Measurements from ENCODE around the gene GRIPAP1. TPM values are rescaled to one million over a fixed set of nuclear protein-coding genes. Genes with fewer than 3 reads are reported as not detected.

Gene GRIPAP1
- total and polyA plus RNA-seq, 5 donors from 2014 or later, result 8.3 to 126 (median 9.3) TPM

DNA sequence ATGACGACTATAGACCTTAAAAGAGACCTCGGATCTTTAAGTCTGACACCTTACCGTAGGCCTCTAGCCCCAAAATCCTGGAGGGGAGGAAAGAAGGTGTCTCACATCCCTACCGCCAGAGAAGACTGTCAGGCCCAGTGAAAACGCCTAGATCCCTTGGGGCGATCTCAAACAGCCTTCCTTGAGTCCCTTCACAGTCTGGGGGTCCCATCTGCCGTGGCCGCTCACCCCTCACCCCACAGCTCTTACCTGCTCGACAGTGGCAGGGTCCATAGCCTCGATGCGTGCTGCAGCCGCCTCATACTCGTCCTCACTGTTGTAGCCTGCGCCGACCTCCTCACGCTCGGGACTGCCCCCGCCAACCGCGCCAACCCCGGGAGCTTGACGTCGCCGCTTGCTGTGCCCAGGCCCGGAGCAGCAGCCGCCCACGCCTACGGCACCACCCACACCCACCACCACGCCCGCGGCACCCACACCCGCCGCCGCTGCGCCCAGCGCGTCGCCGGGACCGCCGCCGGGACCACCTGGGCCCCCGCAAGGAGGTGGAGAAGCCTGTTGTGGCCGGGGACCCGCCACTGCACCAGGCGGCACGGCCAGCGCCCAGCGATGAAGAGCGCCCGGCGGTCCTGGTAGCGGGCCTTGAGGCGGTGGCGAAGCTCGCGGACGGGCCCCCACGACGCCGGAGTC, 45.2 kb downstream of the GRIPAP1 start:
- no peaks in the 10 kb centered on the region for H3K9me3 ChIP-seq (ENCODE audit: control insufficient read depth in 2 of 2, low read length in 2 of 2)
- H3K27ac ChIP-seq (ENCODE audit: insufficient read depth, low read length, poor library complexity, severe bottlenecking), result peak overlapping the region; percentile 99
- Mint-ChIP-seq H3K27ac (peak overlapping the region; percentile 85 to 91 (median 88)), H3K9me3 (no peaks in the 10 kb centered on the region), H3K36me3 (peaks cover 3% of the 10 kb centered on the region), H3K27me3 (peaks cover 18% of the 10 kb centered on the region), H3K4me3 (peak overlapping the region; percentile 84 to 93 (median 88)), H3K4me1 (peaks cover 0 to 59% (median 36%) of the 10 kb centered on the region in 4 donors)
- no peaks in the 10 kb centered on the region for H3K27me3 ChIP-seq (ENCODE audit: control insufficient read depth, insufficient read depth, low read length)
- H3K4me1 ChIP-seq (ENCODE audit: control insufficient read depth, insufficient read depth, low read length, poor library complexity, severe bottlenecking), result peaks cover 55% of the 10 kb centered on the region
- H3K36me3 ChIP-seq (ENCODE audit: control insufficient read depth, insufficient read depth, low read length), result peaks cover 14% of the 10 kb centered on the region
- ATAC-seq (ENCODE audit: low read depth in 2 of 2), result no peak
- peak overlapping the region; percentile 84 for H3K4me3 ChIP-seq (ENCODE audit: low read depth, low read length)
- peak; percentile 37 to 51 (median 46) for DNase-seq

DNA sequence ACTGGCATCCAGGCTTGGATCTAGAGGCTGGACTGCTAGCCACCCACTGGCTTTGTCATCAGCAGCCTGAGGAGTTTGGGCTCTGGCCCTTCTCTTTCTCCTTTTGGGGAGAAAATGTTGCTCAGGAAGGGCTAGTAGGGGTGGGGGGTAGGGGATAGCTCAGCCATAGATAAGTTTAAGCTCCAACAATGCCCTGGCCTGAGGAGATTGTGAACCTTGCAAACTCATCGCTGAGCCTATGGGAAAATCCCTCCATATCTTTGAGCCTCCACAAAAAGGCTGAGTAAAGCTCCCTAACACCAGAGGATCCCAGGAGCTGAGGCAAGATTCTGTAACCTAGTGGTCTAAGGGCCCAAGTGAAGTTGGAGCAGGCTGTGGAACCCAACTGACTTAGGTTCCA, 53.5 kb downstream of the GRIPAP1 start:
- Mint-ChIP-seq H3K4me1 (peaks cover 16 to 65% (median 28%) of the 10 kb centered on the region in 4 donors), H3K9me3 (no peaks in the 10 kb centered on the region), H3K36me3 (peaks cover 7% of the 10 kb centered on the region), H3K4me3 (no peak overlapping the region), H3K27ac (no peak overlapping the region), H3K27me3 (no peaks in the 10 kb centered on the region)
- peaks cover 41% of the 10 kb centered on the region for H3K4me1 ChIP-seq (ENCODE audit: control insufficient read depth, insufficient read depth, low read length, poor library complexity, severe bottlenecking)
- ATAC-seq (ENCODE audit: low read depth in 2 of 2), result no peak
- H3K36me3 ChIP-seq (ENCODE audit: control insufficient read depth, insufficient read depth, low read length), result no peaks in the 10 kb centered on the region
- no peaks in the 10 kb centered on the region for H3K9me3 ChIP-seq (ENCODE audit: control insufficient read depth in 2 of 2, low read length in 2 of 2)
- no peak overlapping the region for H3K27ac ChIP-seq (ENCODE audit: insufficient read depth, low read length, poor library complexity, severe bottlenecking)
- DNase-seq, result no peak
- no peaks in the 10 kb centered on the region for H3K27me3 ChIP-seq (ENCODE audit: control insufficient read depth, insufficient read depth, low read length)
- H3K4me3 ChIP-seq (ENCODE audit: low read depth, low read length), result no peak overlapping the region

DNA sequence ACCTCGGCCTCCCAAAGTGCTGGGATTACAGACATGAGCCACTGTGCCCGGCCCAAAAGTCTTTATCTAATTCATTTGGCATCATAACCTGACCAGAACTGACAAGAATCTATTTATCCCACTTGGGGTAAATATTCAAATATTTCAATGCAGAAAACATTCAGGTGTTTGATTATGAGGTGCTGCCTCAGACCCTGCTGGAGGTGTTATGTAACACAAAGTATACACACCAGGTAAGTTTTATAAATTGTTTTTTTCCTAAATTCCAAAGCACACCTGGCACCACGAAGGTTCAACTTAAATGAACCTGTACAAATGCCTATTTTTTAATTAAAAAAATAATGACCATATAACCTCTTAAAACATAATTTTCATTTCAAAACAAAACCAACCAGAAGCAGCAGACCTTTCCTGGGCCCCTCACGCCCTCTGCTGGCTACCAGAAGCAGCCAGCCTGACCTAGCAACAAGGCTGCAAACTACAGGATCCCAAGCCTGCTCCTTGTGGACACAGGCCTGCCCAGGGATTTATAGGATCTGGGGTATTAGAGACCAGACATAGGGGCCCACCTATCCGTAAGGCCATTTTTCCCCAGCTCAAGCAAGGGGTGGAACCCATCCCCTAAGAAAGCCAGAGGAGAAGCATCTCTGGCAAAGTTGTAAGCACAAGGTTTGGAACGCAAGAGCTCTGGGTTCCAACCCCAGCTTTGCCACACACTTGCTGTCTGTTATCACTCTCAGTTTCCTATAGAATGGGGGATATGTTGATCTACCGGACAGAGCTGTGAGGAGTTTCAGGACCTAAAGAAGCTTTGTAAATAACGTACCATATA, 56.3 kb downstream of the GRIPAP1 start:
- Histone ChIP-seq H3K9me3 (ENCODE audit: control insufficient read depth in 2 of 2, low read length in 2 of 2) (no peaks in the 10 kb centered on the region), H3K27me3 (ENCODE audit: control insufficient read depth, insufficient read depth, low read length) (no peaks in the 10 kb centered on the region), H3K36me3 (ENCODE audit: control insufficient read depth, insufficient read depth, low read length) (no peaks in the 10 kb centered on the region), H3K4me1 (ENCODE audit: control insufficient read depth, insufficient read depth, low read length, poor library complexity, severe bottlenecking) (peaks cover 43% of the 10 kb centered on the region), H3K27ac (ENCODE audit: insufficient read depth, low read length, poor library complexity, severe bottlenecking) (peak overlapping the region; percentile 47), H3K4me3 (ENCODE audit: low read depth, low read length) (peak overlapping the region; percentile 62)
- Mint-ChIP-seq H3K9me3 (no peaks in the 10 kb centered on the region), H3K4me1 (peaks cover 31 to 67% (median 35%) of the 10 kb centered on the region in 4 donors), H3K27me3 (no peaks in the 10 kb centered on the region), H3K27ac (peak overlapping the region; percentile 65 to 86 (median 83)), H3K4me3 (peak overlapping the region; percentile 39 to 75 (median 72)), H3K36me3 (peaks cover 18% of the 10 kb centered on the region)
- DNase-seq (peak; percentile 30 to 74 (median 71)), ATAC-seq (ENCODE audit: low read depth in 2 of 2) (peak; percentile 44 to 45)

DNA sequence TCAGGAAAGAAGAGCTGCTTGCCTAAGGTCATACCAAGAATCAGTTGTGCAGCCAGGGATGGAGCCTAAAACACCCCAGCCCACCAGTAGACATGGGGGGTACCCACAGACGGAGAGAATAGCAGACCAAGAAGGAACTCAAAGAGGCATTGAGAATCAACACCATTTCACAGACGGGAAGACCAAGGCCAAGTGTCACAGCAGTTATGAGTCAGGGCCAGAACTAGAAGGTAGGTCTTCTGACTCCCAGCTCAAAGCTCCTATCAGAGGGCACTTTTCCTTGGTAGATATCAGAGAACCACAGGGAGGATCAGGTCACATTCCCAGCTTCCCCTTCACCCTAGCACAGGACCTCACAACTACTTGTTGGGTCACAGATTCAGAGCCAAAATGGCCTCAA, 59.2 kb downstream of the GRIPAP1 start:
- Histone ChIP-seq H3K9me3 (ENCODE audit: control insufficient read depth in 2 of 2, low read length in 2 of 2) (no peaks in the 10 kb centered on the region), H3K27ac (ENCODE audit: insufficient read depth, low read length, poor library complexity, severe bottlenecking) (peak overlapping the region; percentile 99), H3K27me3 (ENCODE audit: control insufficient read depth, insufficient read depth, low read length) (no peaks in the 10 kb centered on the region), H3K4me3 (ENCODE audit: low read depth, low read length) (peak overlapping the region; percentile 34), H3K4me1 (ENCODE audit: control insufficient read depth, insufficient read depth, low read length, poor library complexity, severe bottlenecking) (peaks cover 71% of the 10 kb centered on the region), H3K36me3 (ENCODE audit: control insufficient read depth, insufficient read depth, low read length) (no peaks in the 10 kb centered on the region)
- no peak for ATAC-seq (ENCODE audit: low read depth in 2 of 2)
- H3K4me3 Mint-ChIP-seq, result peak overlapping the region; percentile 44 to 87 (median 64)
- H3K27me3 Mint-ChIP-seq, result no peaks in the 10 kb centered on the region
- peaks cover 15% of the 10 kb centered on the region for H3K36me3 Mint-ChIP-seq
- DNase-seq, result no peak
- H3K27ac Mint-ChIP-seq, result peak overlapping the region; percentile 91 to 98 (median 98)
- no peaks in the 10 kb centered on the region for H3K9me3 Mint-ChIP-seq
- peaks cover 37 to 86% (median 49%) of the 10 kb centered on the region in 4 donors for H3K4me1 Mint-ChIP-seq

DNA sequence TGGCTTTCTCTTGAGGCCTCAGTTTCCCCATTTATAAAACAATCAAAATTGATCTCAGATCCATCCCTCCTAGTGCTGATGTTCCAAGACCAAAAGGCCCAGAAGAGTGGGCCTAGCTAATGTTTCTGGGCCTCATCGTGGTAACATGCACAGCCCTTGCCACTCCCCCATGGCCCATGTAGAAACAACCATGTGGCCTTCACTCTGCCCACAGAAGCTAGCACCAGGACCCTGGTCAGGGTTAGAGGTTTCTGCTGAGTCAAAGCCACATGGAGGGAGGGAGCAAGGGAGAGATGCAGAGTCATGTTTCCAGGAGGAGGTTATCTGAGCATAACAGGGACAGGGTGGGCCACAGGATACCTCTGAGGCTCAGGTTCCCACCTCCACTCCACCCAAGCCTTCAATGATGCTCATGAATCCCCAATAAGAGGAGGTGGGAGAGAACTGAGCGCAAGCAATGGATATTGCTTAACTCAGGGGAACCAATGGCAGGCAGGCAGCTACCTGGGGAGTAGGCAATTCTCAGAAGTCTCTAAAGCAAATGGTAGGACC, 61.6 kb downstream of the GRIPAP1 start:
- Mint-ChIP-seq H3K4me1 (peaks cover 40 to 92% (median 58%) of the 10 kb centered on the region in 4 donors), H3K9me3 (no peaks in the 10 kb centered on the region), H3K27me3 (no peaks in the 10 kb centered on the region), H3K36me3 (peaks cover 10% of the 10 kb centered on the region), H3K4me3 (peak overlapping the region in 3 of 4 donors; percentile 49 to 88 (median 72)), H3K27ac (peak overlapping the region; percentile 96 to 98 (median 98))
- peak overlapping the region; percentile 65 for H3K4me3 ChIP-seq (ENCODE audit: low read depth, low read length)
- no peaks in the 10 kb centered on the region for H3K27me3 ChIP-seq (ENCODE audit: control insufficient read depth, insufficient read depth, low read length)
- H3K36me3 ChIP-seq (ENCODE audit: control insufficient read depth, insufficient read depth, low read length), result no peaks in the 10 kb centered on the region
- peaks cover 88% of the 10 kb centered on the region for H3K4me1 ChIP-seq (ENCODE audit: control insufficient read depth, insufficient read depth, low read length, poor library complexity, severe bottlenecking)
- peak overlapping the region; percentile 99 for H3K27ac ChIP-seq (ENCODE audit: insufficient read depth, low read length, poor library complexity, severe bottlenecking)
- H3K9me3 ChIP-seq (ENCODE audit: control insufficient read depth in 2 of 2, low read length in 2 of 2), result no peaks in the 10 kb centered on the region
- DNase-seq (no peak), ATAC-seq (ENCODE audit: low read depth in 2 of 2) (no peak)

DNA sequence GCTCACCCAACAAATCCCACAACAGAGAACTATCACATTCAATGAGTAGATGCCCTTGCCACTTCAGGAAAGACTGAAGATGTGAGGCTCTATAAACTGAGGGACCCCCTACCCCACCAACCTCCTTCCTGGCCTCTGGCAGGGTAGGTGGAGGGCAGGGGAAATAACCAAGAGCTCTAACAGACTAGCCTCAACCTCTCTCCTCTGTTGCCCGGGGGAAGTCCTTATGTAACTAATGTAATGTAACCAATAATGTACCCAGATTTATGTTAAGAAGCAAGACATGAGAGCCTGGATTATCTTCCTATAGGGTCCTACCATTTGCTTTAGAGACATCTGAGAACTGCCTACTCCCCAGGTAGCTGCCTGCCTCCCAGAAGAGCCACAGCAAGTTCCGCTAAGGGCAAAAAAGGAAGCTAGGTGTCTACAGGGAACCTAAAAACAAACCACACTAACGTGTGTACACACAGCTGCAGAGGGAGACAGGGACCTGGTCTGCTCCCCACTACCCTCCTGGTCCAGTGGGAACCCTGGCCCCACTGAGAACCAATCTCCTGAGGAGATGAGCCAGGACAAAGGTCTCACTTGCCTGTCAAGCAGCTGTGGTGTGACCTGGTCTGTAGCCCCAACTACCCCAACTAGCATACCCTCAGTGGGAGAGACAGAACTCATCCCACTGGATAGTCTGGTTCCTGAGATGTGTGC, 62.4 kb downstream of the GRIPAP1 start:
- H3K4me3 Mint-ChIP-seq, result peak overlapping the region; percentile 80 to 90 (median 88)
- peak overlapping the region; percentile 65 for H3K4me3 ChIP-seq (ENCODE audit: low read depth, low read length)
- no peaks in the 10 kb centered on the region for H3K27me3 Mint-ChIP-seq
- no peaks in the 10 kb centered on the region for H3K9me3 ChIP-seq (ENCODE audit: control insufficient read depth in 2 of 2, low read length in 2 of 2)
- H3K36me3 Mint-ChIP-seq, result peaks cover 13% of the 10 kb centered on the region
- H3K9me3 Mint-ChIP-seq, result no peaks in the 10 kb centered on the region
- no peaks in the 10 kb centered on the region for H3K27me3 ChIP-seq (ENCODE audit: control insufficient read depth, insufficient read depth, low read length)
- peaks cover 96% of the 10 kb centered on the region for H3K4me1 ChIP-seq (ENCODE audit: control insufficient read depth, insufficient read depth, low read length, poor library complexity, severe bottlenecking)
- ATAC-seq (ENCODE audit: low read depth in 2 of 2), result peak; percentile 16 to 18
- peak in 2 of 3 donors; percentile 45 to 77 for DNase-seq
- peak overlapping the region; percentile 99 for H3K27ac ChIP-seq (ENCODE audit: insufficient read depth, low read length, poor library complexity, severe bottlenecking)
- H3K4me1 Mint-ChIP-seq, result peaks cover 41 to 97% (median 63%) of the 10 kb centered on the region in 4 donors
- H3K27ac Mint-ChIP-seq, result peak overlapping the region; percentile 96 to 98 (median 98)
- H3K36me3 ChIP-seq (ENCODE audit: control insufficient read depth, insufficient read depth, low read length), result no peaks in the 10 kb centered on the region
